Type B pancreatic cell (in vitro differentiated cells): ENCODE results near the gene PHF5A. TPM values are rescaled to one million over a fixed set of nuclear protein-coding genes. Genes with fewer than 3 reads are reported as not detected.
A peak's percentile ranks its signal among the peaks of the same experiment; 100 is the strongest.
"Not testable (repeated sequence)": the region's sequence is repeated elsewhere in the genome, so short reads cannot be mapped to it uniquely, and the experiment has no call there.

ENCODE experiments used
- DNase-seq: peaks from one replicate; pipeline ENCODE4 v3.0.0; 2021; ENCODE audit warnings: mixed read lengths; ENCODE audit not compliant: unreplicated experiment; ENCODE audit errors: extremely low spot score
- H3K27ac Mint-ChIP-seq: 2 replicates; pipeline ENCODE4 v1.8.0; 2021; ENCODE audit warnings: mild to moderate bottlenecking, mixed read lengths
- H3K27me3 Mint-ChIP-seq: 2 replicates; pipeline ENCODE4 v1.8.0; 2021; ENCODE audit warnings: mixed read lengths
- H3K36me3 Mint-ChIP-seq: 2 replicates; pipeline ENCODE4 v1.8.0; 2021; ENCODE audit warnings: mixed read lengths
- H3K4me1 Mint-ChIP-seq: one replicate; pipeline ENCODE4 v1.8.0; 2021; ENCODE audit warnings: mixed read lengths; ENCODE audit not compliant: unreplicated experiment
- H3K4me3 Mint-ChIP-seq: 2 replicates; pipeline ENCODE4 v1.8.0; 2021; ENCODE audit warnings: mild to moderate bottlenecking, mixed read lengths
- H3K9me3 Mint-ChIP-seq: 2 replicates; pipeline ENCODE4 v1.8.0; 2021; ENCODE audit warnings: mixed read lengths
- CTCF ChIP-seq: fragments of 200-600 bp; sonication (generic); conservative IDR thresholded peaks from 2 replicates; pipeline ENCODE4 v1.5.0; 2021; ENCODE audit warnings: antibody characterized with exemption, mild to moderate bottlenecking
- total RNA-seq: library from RNA; stranded (reverse); gene quantifications from 2 replicates; pipeline ENCODE4 v1.2.1, GENCODE V29; 2021; ENCODE audit warnings: low replicate concordance

The PHF5A gene
- total RNA-seq, 1 donor from 2014 or later, result 54.8 TPM

- peak overlapping the region; percentile 100 for H3K4me3 Mint-ChIP-seq
- H3K27ac Mint-ChIP-seq, result peak overlapping the region; percentile 100
- H3K9me3 Mint-ChIP-seq, result no peaks in the 10 kb centered on the region
- DNase-seq, result no peak
- no peaks in the 10 kb centered on the region for H3K27me3 Mint-ChIP-seq
- peaks cover 4% of the 10 kb centered on the region for H3K36me3 Mint-ChIP-seq
- peaks cover 26% of the 10 kb centered on the region for H3K4me1 Mint-ChIP-seq
- no peak for TF ChIP-seq CTCF
Observed at GRCh38 chr22:41445129-41446056, 23.1 kb downstream of the PHF5A start.

- peak overlapping the region; percentile 100 for H3K27ac Mint-ChIP-seq
- H3K4me3 Mint-ChIP-seq, result peak overlapping the region; percentile 100
- H3K9me3 Mint-ChIP-seq, result no peaks in the 10 kb centered on the region
- TF ChIP-seq CTCF, result no peak
- DNase-seq, result peak; percentile 95
- no peaks in the 10 kb centered on the region for H3K27me3 Mint-ChIP-seq
- peaks cover 26% of the 10 kb centered on the region for H3K4me1 Mint-ChIP-seq
- peaks cover 4% of the 10 kb centered on the region for H3K36me3 Mint-ChIP-seq
Observed at GRCh38 chr22:41444360-41445128, 23.9 kb downstream of the PHF5A start.

- Mint-ChIP-seq H3K9me3 (no peaks in the 10 kb centered on the region), H3K4me1 (peaks cover 15% of the 10 kb centered on the region), H3K27me3 (no peaks in the 10 kb centered on the region), H3K4me3 (peak overlapping the region; percentile 75), H3K36me3 (peaks cover 4% of the 10 kb centered on the region), H3K27ac (peak overlapping the region; percentile 73)
- DNase-seq, result no peak
- TF ChIP-seq CTCF, result no peak
Observed at GRCh38 chr22:41442240-41442792, 26.2 kb downstream of the PHF5A start.

- H3K27me3 Mint-ChIP-seq, H3K9me3 Mint-ChIP-seq, H3K4me3 Mint-ChIP-seq, DNase-seq, H3K36me3 Mint-ChIP-seq, H3K27ac Mint-ChIP-seq: not testable (repeated sequence)
- peaks cover 15% of the 10 kb centered on the region for H3K4me1 Mint-ChIP-seq
Observed at GRCh38 chr22:41440511-41440910, 28.0 kb downstream of the PHF5A start.

GRCh38 chr22:41437198-41437597, 31.3 kb downstream of the PHF5A start:
- TF ChIP-seq CTCF, result no peak
- H3K9me3 Mint-ChIP-seq, result no peaks in the 10 kb centered on the region
- peaks cover 6% of the 10 kb centered on the region for H3K36me3 Mint-ChIP-seq
- H3K27ac Mint-ChIP-seq, result no peak overlapping the region
- no peak for DNase-seq
- H3K4me3 Mint-ChIP-seq, result no peak overlapping the region
- H3K4me1 Mint-ChIP-seq, result peaks cover 2% of the 10 kb centered on the region
- no peaks in the 10 kb centered on the region for H3K27me3 Mint-ChIP-seq
